ENCODE data around the gene PITX2.

- TF ChIP-seq CTCF (conservative IDR thresholded peaks at IDR 0.05; ENCODE audit: low read depth, low read length), result no peak
- no peak for TF ChIP-seq EZH2 (IDR thresholded peaks at IDR 0.05; ENCODE audit: borderline replicate concordance, low read depth, low read length, poor library complexity, severe bottlenecking)
Measured at GRCh38 chr4:110641218-110641617, 18.3 kb upstream of the PITX2 start.

All from A673 (cell line).